Body of pancreas (tissue), 4 donors: Measurements from ENCODE around the gene CFL1.

Experiments
- CTCF ChIP-seq, 7 experiments: fragments of 450-650 bp in 4 of 7; fragments of 200-600 bp in 3 of 7; sonication (generic) in 3 of 7; IDR thresholded peaks; one replicate each; pipeline ENCODE4 v1.5.1; 2016 to 2019; ENCODE audit warnings: antibody characterized with exemption in 7 of 7
- POLR2A ChIP-seq, 3 donors: fragments of 450-650 bp; IDR thresholded peaks; one replicate each; pipeline ENCODE4 v1.6.1; 2016; ENCODE audit warnings: antibody characterized with exemption in 3 of 3, mild to moderate bottlenecking in 2 of 3

- TF ChIP-seq CTCF (IDR thresholded peaks at IDR 0.05) (no peak), POLR2A (IDR thresholded peaks at IDR 0.05) (peak in 1 of 3 donors; percentile 18)
Observed at GRCh38 chr11:65894034-65894591, 36.1 kb upstream of the CFL1 start.
